Kidney capillary endothelial cell (primary cell): Measurements from ENCODE around the gene FYB1.
A peak's percentile ranks its signal among the peaks of the same experiment; 100 is the strongest.
"Not testable (repeated sequence)": the region's sequence is repeated elsewhere in the genome, so short reads cannot be mapped to it uniquely, and the experiment has no call there.

Experiments
- DNase-seq: peaks from one replicate; pipeline ENCODE4 v3.0.0-alpha.2; 2018; ENCODE audit warnings: low spot score

The FYB1 gene

DNA sequence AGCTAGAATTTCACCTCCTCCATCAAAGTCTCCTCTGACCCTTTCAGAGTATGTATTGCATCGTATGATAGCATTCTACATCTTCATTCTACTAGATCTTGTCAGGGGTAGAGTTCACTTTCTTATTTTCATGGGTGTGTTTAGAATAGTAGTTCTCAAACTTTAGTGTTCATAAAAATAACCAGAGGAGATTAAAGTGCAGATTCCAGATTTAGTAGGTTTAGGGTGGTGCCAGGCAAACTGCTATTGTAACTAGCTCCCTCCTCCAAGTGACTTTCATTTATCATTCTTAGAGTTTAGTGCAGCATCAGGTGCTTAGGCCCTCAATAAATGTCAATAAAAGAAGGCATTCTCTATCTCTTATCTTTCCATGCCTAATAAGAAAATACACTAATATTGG lies 7.2 kb upstream of the FYB1 start:
- no peak for DNase-seq

DNA sequence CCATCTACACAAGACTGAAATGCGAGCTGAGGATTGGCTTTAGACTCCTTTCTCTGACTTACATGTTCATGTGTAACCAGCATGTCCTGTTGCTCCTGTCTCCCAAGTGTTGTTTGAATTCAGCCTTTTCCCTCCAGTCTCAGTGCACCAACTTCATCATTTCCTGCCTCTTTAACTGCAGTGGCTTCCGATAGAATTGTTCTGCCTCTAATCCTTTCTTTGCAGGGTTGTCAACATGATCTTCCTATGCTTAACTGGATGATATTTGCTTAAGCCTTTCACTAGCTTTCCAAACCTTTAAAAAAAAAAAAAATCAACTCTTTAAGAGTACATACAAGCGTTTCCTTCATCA lies 6.7 kb upstream of the FYB1 start:
- no peak for DNase-seq

DNA sequence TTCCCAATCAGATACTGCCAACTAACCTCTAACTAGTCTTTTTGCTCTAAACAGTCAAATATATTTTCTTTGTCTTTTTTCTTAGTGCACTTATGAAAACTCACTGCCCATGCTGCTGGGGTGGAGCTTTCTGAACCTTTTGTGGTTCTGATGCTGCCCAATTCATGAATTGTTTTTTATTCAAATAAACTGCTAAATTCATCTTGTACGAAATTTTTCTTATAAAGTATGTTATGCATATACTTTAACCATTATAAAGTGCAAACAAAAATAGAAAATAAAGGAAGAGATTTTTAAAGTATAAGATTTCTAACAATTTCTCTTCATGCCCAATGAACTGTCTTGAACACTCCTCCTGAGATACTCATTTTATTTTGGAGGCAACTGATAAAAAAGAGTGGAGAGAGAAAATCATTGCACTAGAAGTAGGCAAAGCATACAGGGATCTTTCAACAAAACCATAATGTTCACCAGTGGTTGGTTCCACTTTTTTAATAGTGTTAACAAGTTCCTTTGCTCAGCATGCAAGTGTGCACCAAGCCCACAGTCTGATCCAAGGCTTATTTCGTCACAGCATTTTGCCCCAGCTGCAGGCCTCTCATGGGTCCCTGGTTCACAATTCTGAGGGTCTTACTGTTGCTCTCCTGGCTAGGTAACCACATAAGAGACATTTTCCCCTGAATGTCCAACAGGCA lies 6.2 kb upstream of the FYB1 start:
- no peak for DNase-seq

DNA sequence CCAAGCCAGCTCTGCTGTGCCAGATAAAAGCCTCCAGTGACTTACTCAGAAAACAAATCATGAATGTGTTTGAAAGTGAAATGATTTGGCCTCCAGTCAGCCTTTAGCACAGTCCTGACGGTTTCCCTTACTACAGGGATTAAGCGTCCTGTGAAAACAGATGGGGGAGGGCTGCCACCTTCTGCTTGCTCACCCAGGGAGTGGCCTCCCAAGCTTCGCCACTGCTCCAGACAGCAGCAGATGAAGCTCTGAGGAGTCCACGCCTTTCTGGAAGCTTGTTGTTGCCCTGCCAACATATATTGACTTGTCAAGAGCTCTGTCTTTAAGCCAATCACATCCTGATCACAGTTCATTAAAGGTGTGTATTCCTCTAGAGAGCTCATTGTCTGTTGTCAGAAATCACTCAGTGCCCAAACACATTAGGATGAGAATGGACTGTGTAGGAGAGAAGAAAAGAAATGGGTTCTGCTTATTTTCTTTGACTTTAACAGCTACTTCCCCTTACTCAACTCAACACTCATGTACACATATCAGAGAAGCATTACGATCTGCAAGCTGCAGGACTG lies 4.9 kb upstream of the FYB1 start:
- no peak for DNase-seq

DNA sequence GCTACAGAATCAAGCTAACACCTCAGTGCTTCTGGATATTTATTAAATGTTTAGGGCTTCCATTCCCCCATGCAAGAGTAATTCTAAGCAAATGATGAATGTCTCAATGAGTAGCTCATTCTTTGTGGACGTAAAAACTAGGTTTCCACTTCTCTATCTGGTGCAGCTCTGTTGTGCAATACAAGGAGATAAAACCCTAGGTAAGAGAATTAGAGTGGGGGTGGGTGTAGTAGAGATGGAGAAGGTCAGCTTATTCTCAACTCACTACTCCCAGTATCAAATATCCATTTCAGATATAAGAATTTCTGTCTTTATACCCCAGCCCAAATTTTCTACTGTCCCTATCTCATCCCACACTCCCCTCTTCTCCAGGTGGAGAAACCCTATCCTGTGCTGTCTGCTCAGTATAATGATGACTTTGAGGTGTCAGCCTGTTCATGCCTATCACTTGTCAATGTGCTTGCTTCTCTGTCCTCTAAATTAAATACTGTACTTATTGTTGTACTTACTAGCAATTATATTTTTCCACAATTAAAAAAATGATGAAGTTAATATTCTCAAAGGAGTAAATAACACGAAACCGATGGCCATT lies 4.3 kb upstream of the FYB1 start:
- no peak for DNase-seq

DNA sequence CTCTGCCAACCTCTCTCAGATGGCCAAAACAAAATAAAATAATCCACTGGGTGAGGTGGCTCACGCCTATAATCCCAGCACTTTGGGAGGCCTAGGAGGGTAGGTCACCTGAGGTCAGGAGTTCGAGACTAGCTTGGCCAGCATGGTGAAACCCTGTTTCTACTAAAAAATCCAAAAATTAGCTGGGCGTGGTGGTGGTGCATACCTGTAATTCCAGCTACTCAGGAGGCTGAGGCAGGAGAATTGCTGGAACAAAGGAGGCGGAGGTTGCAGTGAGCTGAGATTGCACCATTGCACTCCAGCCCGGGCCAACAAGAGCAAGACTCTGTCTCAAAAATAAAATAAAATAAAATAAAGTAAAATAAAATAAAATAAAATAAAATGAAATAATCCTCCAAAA lies 2.3 kb upstream of the FYB1 start:
- DNase-seq = not testable (repeated sequence)

DNA sequence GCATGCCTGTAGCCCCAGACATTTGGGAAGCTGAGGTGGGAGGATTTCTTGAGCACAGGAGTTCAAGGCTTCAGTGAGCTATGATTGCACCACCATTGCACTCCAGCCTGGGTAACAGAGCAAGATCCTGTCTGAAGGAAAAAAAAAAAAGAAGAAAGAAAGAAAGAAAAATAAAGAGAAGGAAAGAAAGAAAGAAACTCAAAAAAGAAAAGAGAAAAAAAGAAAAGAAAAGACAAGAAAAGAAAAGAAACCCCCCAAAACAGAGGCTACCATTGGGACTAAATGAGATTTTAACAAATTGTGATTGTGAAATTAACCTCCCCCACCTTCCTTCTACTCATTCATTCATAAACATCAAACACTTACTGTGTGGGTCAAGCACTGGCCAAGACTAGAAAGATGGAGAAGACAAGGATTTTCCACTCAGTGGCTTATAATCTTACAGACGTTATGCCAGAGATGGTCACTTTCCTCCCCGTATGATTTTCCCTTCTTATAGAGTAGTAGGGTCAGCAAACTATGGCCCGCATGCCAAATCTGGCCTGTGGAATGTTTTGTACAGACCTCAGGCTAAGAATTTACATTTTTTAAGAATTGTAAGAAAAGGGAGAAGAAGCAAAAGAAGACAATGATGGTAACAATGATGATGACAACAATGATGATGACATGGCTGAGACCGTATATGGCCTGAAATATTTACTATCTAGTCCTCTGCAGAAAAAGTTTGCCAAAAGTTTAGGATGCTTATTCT lies 1.1 kb upstream of the FYB1 start:
- no peak for DNase-seq

DNA sequence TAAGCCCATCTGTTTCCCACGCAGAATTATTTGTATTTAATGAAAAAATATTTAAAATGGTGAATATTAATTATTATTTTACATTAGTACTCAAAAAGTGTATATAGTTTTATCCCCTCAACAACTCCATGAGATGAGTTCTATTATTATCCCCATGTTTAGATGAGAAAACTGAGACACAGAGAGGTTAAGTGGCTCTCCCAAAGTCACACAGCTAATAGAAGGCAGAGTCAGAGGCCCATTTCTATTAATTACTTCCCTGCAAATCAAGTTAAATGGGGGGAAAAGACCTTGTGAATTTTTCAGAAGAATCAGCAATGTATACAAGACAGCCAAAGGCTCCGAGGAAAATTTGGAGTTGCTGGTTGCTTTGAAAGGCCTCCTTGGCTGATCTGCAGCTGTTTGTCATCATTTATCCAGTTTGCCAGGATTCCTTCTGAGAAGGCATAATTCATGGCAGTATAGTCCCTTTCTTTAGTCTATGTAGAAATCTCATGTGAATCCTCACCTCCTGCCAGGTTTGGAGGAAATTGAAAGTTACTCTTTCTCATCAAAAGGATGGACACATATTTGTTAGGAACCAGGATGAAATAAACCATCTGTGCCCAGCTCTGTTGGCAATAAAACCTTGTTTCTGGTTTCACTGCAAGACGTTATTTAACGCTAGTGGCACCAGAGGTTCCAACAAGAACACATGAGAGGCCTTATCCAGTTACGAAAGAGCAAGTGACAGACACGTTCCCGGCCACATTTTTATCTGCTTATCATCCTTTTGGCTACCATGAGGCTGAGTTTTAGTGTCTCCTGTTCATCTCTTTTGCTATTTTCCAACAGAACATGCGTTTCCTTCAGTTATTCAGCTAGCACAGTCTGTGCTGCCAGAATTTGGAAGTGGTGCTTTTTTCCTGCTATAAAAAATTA lies 621 bp downstream of the FYB1 start:
- DNase-seq = no peak

DNA sequence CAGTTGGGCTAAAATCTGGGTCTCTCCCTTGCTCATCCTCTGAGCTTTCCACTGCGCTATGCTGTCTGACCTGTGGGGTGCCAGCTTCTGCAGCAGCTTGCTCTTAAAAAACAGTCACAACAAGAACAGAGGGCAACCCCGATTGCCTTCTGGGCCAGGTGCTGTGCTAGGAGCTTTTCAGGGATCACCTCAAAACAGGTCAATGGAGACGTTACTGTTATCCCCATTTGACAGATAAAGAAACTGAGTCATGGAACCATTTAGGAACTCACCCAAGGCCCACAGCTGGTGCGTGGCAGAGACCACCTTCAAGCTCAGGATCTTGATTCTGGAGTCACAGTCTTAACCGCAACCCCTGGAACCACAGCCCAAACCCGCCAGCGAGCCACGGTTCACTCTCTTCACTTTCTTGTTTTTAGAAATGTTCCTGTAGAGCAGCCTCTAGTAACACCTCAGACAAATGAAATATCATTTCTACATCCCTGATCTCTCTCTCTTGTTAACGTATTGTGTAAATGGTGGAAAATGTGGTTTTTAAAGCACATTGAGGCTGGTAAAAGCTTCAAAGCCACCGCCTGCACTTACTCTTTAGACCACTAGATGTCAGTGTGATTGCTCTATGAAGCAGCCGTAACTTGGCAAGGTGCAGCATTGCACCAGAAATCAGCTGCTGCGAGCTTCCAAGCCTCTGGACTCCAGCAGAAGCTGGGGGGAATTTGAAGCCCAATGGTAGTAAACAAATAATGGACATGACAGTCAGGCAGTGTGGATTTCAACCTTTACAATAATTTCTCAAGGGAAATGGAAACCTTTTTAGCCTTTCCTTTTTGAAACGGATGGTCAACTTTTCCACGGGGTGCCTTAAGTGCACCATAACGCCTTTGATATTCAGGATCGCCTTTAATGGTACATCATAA lies 1.7 kb downstream of the FYB1 start:
- DNase-seq = peak; percentile 69

DNA sequence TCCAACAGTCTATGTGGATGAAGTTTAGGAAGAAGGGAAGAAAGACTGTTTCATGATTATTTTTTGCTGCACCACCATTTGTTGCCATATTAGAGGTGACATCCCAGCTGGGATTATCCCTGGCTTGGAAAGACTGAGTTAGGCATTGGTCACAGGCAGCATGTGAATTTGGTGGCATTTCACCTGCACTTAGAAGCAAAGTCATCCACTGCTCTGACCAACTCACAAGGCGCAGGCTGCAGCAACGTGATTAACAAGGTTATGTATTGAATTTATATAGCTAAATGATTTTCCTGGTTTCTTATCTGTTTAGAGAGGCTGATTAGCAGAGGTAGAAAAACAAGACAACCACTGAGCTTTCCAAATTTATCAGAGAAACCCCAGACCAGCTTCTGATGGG lies 2.7 kb downstream of the FYB1 start:
- DNase-seq = no peak

DNA sequence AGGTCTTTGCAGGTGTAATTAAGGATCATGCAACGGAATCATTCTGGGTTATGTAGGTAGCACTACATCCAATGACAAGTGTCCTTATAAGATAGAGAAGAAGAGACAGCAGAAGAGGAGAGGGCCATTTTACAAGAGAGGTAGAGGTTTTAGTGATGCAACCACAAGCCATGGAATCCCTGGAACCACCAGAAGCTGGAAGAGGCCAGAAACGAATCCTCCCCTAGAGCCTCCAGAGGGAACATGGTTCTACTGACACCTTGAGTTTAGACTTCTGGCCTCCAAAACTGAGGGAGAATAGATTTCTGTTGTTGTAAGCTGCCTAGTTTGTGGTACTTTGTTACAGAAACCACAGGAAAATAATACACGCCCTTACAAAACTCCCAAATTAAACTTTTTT lies 3.5 kb downstream of the FYB1 start:
- no peak for DNase-seq

DNA sequence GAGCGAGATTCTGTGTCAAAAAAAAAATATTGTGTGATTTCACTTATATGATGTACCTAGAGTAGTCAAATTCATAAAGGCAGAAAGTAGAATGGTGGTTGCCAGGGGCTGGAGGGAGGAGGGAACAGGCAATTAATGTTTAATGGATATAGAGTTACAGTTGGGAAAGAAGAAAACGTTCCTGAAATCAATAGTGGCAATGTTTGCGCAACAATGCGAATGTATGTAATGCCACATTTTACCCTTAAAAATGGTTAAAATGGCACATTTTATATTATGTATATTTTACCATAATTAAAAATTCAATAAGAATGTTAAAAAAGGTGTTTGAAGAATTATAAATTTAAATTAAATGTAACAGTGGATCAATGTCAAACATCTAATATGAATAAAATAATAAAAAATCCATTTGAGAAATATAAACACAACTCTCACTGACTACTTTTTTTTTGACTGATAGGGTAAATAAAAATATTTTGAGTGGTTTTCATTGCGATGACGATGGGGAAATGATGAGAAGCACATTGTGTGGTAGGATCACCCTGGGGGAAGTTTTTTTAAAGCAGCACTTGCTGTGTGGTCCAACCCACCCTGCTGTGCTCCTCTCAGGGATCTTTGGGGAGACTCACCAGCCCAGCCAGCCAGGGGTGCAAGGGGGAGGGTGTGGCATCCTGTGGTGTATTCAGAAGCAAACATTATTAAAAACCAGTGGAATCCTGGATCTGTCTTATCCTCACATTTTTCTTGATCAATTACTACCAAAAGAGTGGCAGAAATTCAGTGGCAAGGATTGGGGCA lies 4.3 kb downstream of the FYB1 start:
- DNase-seq = no peak

DNA sequence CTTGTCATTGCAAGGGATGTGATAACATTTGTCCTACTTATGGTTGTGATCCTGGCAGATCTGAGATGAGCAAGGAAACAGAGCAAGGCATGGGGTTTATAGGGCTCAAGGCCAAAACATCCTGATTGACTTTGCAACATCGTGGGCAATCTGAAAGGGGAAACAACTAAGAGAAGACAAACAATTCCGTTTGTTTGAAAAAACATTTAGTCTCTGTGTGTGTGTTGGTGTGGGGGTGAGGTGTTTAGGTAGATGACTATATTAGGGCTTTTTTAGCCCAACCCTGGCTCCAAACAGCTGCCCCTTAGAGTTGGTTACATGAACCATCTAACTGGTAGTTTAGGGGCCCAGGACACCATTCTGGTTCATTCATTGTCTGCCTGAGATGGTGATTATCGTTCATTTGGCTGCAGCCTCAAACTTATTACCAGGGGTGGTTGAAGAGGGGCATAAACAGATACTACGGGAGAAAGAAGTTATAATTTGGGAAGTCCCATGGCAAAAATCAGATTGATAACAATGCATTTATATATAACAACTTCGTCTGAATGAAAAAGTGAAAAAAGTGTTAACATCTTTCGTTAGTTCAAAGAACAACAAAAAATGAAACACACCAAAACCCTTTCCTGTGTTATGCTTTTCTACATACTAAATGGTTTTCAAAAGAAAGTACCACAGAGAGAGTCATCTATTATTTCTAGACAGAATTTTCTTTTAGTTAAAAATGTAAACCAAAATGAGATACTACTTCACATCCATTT lies 5.7 kb downstream of the FYB1 start:
- DNase-seq = no peak

DNA sequence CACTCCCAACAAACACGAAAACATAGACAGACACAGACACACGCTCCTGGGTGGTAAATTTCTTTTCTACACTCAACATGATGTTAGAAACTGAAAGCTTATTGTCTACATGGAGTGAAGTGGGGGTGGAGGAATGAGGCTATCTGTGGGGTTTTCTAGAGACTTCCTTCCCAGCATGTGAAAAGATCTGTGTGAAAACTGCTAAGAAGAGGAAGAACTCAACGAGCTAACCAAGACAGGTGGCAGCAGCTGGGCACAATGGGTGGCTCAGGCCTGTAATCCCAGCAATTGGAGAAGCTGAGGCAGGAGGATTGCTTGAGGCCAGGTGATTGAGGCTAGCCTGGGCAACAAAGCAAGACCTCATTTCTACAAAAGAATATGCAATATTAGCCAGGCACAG lies 7.6 kb downstream of the FYB1 start:
- no peak for DNase-seq

DNA sequence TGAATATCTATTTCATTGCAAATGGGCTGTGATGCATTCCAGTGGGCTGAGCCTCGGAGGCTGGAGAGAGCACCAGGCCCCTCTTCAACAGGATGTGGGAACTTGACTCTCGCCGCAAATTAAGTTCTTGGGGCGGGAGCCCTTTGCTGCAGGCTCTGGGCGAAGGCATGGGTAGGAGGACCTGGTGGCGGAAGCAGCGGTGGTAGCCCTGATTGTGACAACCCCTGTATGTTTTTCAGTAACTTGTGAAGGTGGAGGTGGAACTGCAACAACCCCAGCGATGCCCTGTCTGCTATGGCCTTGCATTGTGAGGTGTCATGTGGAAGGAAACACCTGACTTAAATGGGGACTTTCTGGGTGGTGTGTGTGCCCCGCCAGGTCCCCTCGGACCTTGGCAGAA lies 9.4 kb downstream of the FYB1 start:
- DNase-seq = no peak

DNA sequence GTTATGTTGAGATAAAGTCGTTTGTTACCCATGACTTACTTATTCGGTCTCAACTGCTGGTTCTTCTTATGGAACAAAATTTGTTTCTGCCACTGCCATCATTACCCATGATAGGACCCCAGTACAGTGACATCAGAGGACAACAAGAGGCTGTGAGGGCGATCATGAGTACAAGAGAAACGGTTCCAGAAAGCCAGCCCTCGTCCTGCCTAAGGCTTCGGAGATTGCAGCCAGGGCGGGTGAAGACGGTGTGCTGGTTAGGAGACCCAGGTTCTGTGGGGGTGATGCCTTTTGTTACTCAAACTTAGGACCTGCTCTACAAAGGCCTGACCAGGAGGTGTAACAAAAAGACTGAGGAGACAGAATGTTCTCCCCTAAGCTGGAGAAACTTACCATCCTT lies 10.9 kb downstream of the FYB1 start:
- no peak for DNase-seq

DNA sequence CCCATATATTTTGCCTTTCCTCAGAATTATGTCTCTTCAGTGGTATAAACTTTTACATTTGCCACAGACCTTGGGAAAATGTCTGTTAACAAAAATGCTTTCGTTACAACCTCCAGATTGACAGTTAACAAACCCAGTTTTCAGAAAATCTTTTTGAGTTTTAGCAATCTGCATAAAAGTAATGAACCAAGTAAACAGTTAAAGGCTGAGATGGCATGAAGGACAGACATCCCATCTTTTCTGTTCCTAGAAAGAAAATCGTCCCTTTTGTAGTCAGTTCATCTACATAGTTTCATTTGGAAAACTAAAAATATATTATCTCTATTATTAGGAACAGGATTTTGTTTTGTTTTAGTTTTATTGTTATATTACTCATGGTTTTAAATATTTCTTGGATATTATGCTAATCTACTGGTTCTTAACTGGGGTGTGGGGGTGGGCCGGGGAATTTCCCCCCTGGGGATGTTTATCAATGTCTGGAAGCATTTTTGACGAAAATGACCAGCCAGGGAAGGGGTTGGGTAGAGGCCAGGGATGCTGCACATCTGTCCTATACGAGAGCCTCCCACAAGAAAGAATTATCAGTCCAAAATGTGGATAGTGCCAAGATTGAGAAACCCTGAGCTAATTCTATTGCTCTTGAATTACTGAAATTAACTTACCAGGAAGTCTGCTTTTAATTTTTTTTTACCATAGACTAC lies 11.9 kb downstream of the FYB1 start:
- DNase-seq = no peak

DNA sequence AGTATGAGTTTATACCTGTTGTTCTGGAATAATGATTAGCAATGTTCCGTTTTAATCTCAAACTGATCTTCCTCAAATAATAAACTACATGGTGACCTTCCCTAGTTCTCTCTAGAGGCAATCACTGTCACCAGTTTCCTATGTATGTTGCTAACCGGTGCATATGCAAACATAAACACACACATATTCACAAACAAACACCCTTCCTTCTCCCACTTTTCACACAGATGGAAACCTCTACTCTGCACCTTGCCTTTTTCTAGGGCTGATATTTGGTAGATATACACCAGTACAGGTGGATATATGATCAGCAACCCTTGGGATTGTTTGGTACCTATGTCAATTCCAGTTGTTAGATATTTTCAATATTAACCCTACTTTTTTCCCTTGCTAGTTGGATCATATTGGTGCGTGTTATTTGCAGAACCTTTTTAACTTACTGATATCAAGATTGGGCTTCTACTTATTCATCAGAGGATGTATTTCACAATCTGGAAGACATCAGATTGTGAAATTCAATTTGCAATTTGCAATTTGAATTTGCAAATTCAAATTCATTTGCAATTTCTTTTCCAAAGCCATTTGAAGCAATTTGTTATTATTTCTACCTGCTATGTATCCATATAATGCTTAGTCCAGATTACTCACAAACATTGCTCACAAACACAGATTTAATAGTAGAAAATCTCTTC lies 12.6 kb downstream of the FYB1 start:
- DNase-seq = no peak
